ENCODE measurements around the gene CCL26.
A peak's percentile ranks its signal among the peaks of the same experiment; 100 is the strongest.

CCL26 gene

GRCh38 chr7:75738975-75739795, 32.8 kb downstream of the CCL26 start:
- Histone ChIP-seq H3K4me1 (ENCODE audit: control insufficient read depth, insufficient read depth, low read length) (peaks cover 24% of the 10 kb centered on the region), H3K9ac (ENCODE audit: low read length) (peak overlapping the region; percentile 76), H3K27me3 (ENCODE audit: control insufficient read depth, insufficient read depth, low read length) (peaks cover 10% of the 10 kb centered on the region), H3K36me3 (ENCODE audit: control insufficient read depth, insufficient read depth, low read length) (no peaks in the 10 kb centered on the region), H3K4me3 (ENCODE audit: low read depth, low read length) (peak overlapping the region; percentile 99), H3K9me3 (ENCODE audit: control insufficient read depth, insufficient read depth, low read depth, low read length) (no peaks in the 10 kb centered on the region), H3K27ac (ENCODE audit: low read depth, low read length) (no peak overlapping the region)

GRCh38 chr7:75738604-75738974, 33.4 kb downstream of the CCL26 start, which contains the start of gene HIP1:
Gene HIP1, minus strand, starts transcription at chr7:75738941. Its CDS starts 21 bp downstream, at chr7:75738920.
- peaks cover 10% of the 10 kb centered on the region for H3K27me3 ChIP-seq (ENCODE audit: control insufficient read depth, insufficient read depth, low read length)
- peaks cover 24% of the 10 kb centered on the region for H3K4me1 ChIP-seq (ENCODE audit: control insufficient read depth, insufficient read depth, low read length)
- H3K4me3 ChIP-seq (ENCODE audit: low read depth, low read length), result peak within 1 kb of the TSS; percentile 99
- no peak within 1 kb of the TSS for H3K27ac ChIP-seq (ENCODE audit: low read depth, low read length)
- H3K9ac ChIP-seq (ENCODE audit: low read length), result peak within 1 kb of the TSS; percentile 76
- no peaks in the 10 kb centered on the region for H3K36me3 ChIP-seq (ENCODE audit: control insufficient read depth, insufficient read depth, low read length)
- H3K9me3 ChIP-seq (ENCODE audit: control insufficient read depth, insufficient read depth, low read depth, low read length), result no peaks in the 10 kb centered on the region

- Histone ChIP-seq H3K9ac (ENCODE audit: low read length) (peak overlapping the region; percentile 76), H3K4me3 (ENCODE audit: low read depth, low read length) (peak overlapping the region; percentile 99), H3K36me3 (ENCODE audit: control insufficient read depth, insufficient read depth, low read length) (no peaks in the 10 kb centered on the region), H3K27ac (ENCODE audit: low read depth, low read length) (no peak overlapping the region), H3K4me1 (ENCODE audit: control insufficient read depth, insufficient read depth, low read length) (peaks cover 24% of the 10 kb centered on the region), H3K27me3 (ENCODE audit: control insufficient read depth, insufficient read depth, low read length) (peaks cover 10% of the 10 kb centered on the region), H3K9me3 (ENCODE audit: control insufficient read depth, insufficient read depth, low read depth, low read length) (no peaks in the 10 kb centered on the region)
Measured at GRCh38 chr7:75737856-75738603, 34.0 kb downstream of the CCL26 start.

DNA sequence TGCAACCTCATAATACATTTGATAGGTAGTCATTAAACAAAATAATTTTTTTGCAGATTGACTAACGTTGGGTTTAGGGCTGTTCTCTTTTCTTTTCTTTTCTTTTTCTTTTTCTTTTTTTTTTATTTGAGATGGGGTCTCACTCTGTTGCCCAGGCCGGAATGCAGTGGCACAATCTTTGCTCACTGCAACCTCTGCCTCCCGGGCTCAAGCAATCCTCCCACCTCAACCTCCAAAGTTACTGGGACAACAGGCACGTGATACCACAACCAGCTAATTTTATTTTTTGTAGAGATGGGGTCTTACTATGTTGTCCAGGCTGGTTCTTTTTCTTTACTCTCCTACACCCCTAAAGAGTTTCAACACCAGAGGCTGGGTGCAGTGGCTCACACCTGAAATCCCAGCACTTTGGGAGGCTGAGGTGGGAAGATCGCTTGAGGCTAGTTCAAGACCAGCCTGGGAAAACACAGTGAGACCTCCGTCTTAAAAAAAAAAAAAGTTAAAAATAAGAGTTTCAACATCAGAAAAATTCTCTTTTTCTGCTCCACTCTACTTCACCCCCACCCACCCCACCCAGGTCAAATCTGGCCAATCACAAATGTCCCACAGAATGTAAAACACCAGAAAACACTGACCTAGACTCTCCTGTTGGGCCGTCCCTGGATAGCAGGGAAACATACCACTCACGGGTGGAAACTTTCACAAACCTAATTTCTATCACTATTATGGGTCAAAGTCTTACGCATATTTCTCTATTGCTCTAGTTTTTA, 36.2 kb downstream of the CCL26 start:
- Histone ChIP-seq H3K9ac (ENCODE audit: low read length) (no peak overlapping the region), H3K4me3 (ENCODE audit: low read depth, low read length) (no peak overlapping the region), H3K4me1 (ENCODE audit: control insufficient read depth, insufficient read depth, low read length) (peaks cover 17% of the 10 kb centered on the region), H3K27me3 (ENCODE audit: control insufficient read depth, insufficient read depth, low read length) (peaks cover 10% of the 10 kb centered on the region), H3K9me3 (ENCODE audit: control insufficient read depth, insufficient read depth, low read depth, low read length) (no peaks in the 10 kb centered on the region), H3K36me3 (ENCODE audit: control insufficient read depth, insufficient read depth, low read length) (no peaks in the 10 kb centered on the region), H3K27ac (ENCODE audit: low read depth, low read length) (no peak overlapping the region)

GRCh38 chr7:75734586-75735458, 37.2 kb downstream of the CCL26 start:
- Histone ChIP-seq H3K9me3 (ENCODE audit: control insufficient read depth, insufficient read depth, low read depth, low read length) (no peaks in the 10 kb centered on the region), H3K9ac (ENCODE audit: low read length) (no peak overlapping the region), H3K27me3 (ENCODE audit: control insufficient read depth, insufficient read depth, low read length) (peaks cover 10% of the 10 kb centered on the region), H3K36me3 (ENCODE audit: control insufficient read depth, insufficient read depth, low read length) (no peaks in the 10 kb centered on the region), H3K4me3 (ENCODE audit: low read depth, low read length) (no peak overlapping the region), H3K27ac (ENCODE audit: low read depth, low read length) (no peak overlapping the region), H3K4me1 (ENCODE audit: control insufficient read depth, insufficient read depth, low read length) (peaks cover 19% of the 10 kb centered on the region)

- Histone ChIP-seq H3K9me3 (ENCODE audit: control insufficient read depth, insufficient read depth, low read depth, low read length) (no peaks in the 10 kb centered on the region), H3K27ac (ENCODE audit: low read depth, low read length) (no peak overlapping the region), H3K9ac (ENCODE audit: low read length) (no peak overlapping the region), H3K27me3 (ENCODE audit: control insufficient read depth, insufficient read depth, low read length) (peaks cover 5% of the 10 kb centered on the region), H3K4me1 (ENCODE audit: control insufficient read depth, insufficient read depth, low read length) (peaks cover 25% of the 10 kb centered on the region), H3K36me3 (ENCODE audit: control insufficient read depth, insufficient read depth, low read length) (no peaks in the 10 kb centered on the region), H3K4me3 (ENCODE audit: low read depth, low read length) (no peak overlapping the region)
Measured at GRCh38 chr7:75732764-75733630, 39.0 kb downstream of the CCL26 start.

DNA sequence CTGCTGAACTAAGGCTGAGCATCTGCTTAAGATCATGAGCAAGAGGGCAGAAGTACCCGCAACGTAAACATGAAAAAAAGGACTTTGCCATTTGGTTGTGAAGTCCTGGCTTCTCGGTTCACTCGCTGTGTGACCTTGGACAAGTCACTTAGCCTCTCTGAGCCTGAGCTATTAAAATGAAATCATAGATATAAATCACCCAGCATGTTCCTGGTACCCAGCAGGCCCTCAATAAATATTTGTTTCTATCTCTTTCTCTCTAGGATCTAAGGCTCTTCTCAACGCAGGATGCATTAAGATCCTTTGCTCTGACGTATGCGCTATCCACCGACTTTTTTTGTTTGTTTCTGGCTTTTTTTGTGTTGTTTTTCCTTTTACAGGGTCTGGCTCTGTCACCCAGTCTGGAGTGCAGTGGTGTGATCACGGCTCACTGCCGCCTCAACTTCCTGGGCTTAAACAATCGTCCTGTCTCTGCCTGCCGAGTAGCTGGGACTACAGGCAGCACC, 39.9 kb downstream of the CCL26 start:
- Histone ChIP-seq H3K27me3 (ENCODE audit: control insufficient read depth, insufficient read depth, low read length) (no peaks in the 10 kb centered on the region), H3K9me3 (ENCODE audit: control insufficient read depth, insufficient read depth, low read depth, low read length) (no peaks in the 10 kb centered on the region), H3K27ac (ENCODE audit: low read depth, low read length) (no peak overlapping the region), H3K36me3 (ENCODE audit: control insufficient read depth, insufficient read depth, low read length) (no peaks in the 10 kb centered on the region), H3K9ac (ENCODE audit: low read length) (no peak overlapping the region), H3K4me3 (ENCODE audit: low read depth, low read length) (no peak overlapping the region), H3K4me1 (ENCODE audit: control insufficient read depth, insufficient read depth, low read length) (peaks cover 23% of the 10 kb centered on the region)

GRCh38 chr7:75729851-75730274, 42.1 kb downstream of the CCL26 start:
- no peak overlapping the region for H3K4me3 ChIP-seq (ENCODE audit: low read depth, low read length)
- no peak overlapping the region for H3K27ac ChIP-seq (ENCODE audit: low read depth, low read length)
- H3K4me1 ChIP-seq (ENCODE audit: control insufficient read depth, insufficient read depth, low read length), result peaks cover 20% of the 10 kb centered on the region
- no peaks in the 10 kb centered on the region for H3K27me3 ChIP-seq (ENCODE audit: control insufficient read depth, insufficient read depth, low read length)
- H3K9ac ChIP-seq (ENCODE audit: low read length), result no peak overlapping the region
- H3K36me3 ChIP-seq (ENCODE audit: control insufficient read depth, insufficient read depth, low read length), result no peaks in the 10 kb centered on the region
- no peaks in the 10 kb centered on the region for H3K9me3 ChIP-seq (ENCODE audit: control insufficient read depth, insufficient read depth, low read depth, low read length)

DNA sequence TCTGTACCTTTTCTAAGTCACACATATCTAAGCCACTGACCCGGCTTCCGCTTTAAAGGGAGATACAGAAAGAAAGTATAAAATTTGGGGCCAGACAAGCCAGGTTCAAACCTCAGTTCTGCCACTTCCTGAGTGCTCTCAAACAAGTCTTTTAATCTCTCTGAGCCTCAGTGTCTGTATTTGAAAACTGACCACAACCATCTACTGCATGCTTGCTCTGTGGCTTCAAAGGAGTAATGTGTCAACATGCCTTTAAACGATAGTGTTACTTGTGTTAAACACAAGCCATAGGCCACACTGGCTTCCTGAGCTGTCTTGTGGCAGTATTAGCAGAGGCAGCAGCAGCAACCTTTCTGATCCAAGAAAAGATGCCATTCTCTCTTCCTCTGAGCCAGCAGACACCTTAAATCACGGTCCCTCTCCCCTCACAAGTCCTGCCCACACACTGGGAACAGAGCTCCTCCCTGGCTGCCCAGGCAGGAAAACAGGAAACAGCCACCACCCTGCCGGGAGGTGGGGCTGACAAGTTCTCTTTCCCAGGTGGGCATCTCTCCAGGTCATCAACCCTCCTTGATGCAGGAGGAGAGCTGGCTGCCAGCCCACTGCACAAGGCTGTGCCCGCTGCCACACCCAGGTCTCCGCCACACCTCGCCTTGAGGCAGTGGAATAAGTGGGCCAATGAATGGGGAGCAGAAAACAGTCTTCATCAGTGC, 44.0 kb downstream of the CCL26 start:
- Histone ChIP-seq H3K27me3 (ENCODE audit: control insufficient read depth, insufficient read depth, low read length) (no peaks in the 10 kb centered on the region), H3K4me1 (ENCODE audit: control insufficient read depth, insufficient read depth, low read length) (peaks cover 15% of the 10 kb centered on the region), H3K9me3 (ENCODE audit: control insufficient read depth, insufficient read depth, low read depth, low read length) (no peaks in the 10 kb centered on the region), H3K9ac (ENCODE audit: low read length) (no peak overlapping the region), H3K4me3 (ENCODE audit: low read depth, low read length) (no peak overlapping the region), H3K36me3 (ENCODE audit: control insufficient read depth, insufficient read depth, low read length) (no peaks in the 10 kb centered on the region), H3K27ac (ENCODE audit: low read depth, low read length) (no peak overlapping the region)
